ENCODE data around the gene ARHGAP5.
"Not testable (repeated sequence)": the region's sequence is repeated elsewhere in the genome, so short reads cannot be mapped to it uniquely, and the experiment has no call there.

Gene ARHGAP5

GRCh38 chr14:32110548-32110896 is 33.4 kb downstream of the ARHGAP5 start:
- DNase-seq: no peak

GRCh38 chr14:32121536-32121935 is 44.4 kb downstream of the ARHGAP5 start:
- no peak for DNase-seq

GRCh38 chr14:32121948-32122347 is 44.8 kb downstream of the ARHGAP5 start:
- no peak for DNase-seq

- not testable (repeated sequence) for DNase-seq
These were observed 50.0 kb downstream of the ARHGAP5 start for GRCh38 chr14:32126899-32127730.

- DNase-seq: not testable (repeated sequence)
These were observed 50.9 kb downstream of the ARHGAP5 start for GRCh38 chr14:32127731-32128654.

GRCh38 chr14:32128703-32129102 is 51.6 kb downstream of the ARHGAP5 start:
- DNase-seq: no peak

GRCh38 chr14:32129124-32129523 is 52.0 kb downstream of the ARHGAP5 start:
- no peak for DNase-seq

GRCh38 chr14:32131689-32132088 is 54.6 kb downstream of the ARHGAP5 start:
- DNase-seq: not testable (repeated sequence)

- no peak for DNase-seq
These were observed 57.5 kb downstream of the ARHGAP5 start for GRCh38 chr14:32134448-32135097.

GRCh38 chr14:32136027-32136825 is 59.1 kb downstream of the ARHGAP5 start:
- no peak for DNase-seq

- no peak for DNase-seq
These were observed 60.2 kb downstream of the ARHGAP5 start for GRCh38 chr14:32137313-32137712.

GRCh38 chr14:32137892-32138291 is 60.8 kb downstream of the ARHGAP5 start:
- no peak for DNase-seq

- no peak for DNase-seq
These were observed 65.2 kb downstream of the ARHGAP5 start for GRCh38 chr14:32142341-32142740.

- no peak for DNase-seq
These were observed 65.8 kb downstream of the ARHGAP5 start for GRCh38 chr14:32142754-32143437.

- no peak for DNase-seq
These were observed 73.3 kb downstream of the ARHGAP5 start for GRCh38 chr14:32150392-32150791.

GRCh38 chr14:32166029-32166428 is 88.9 kb downstream of the ARHGAP5 start:
- DNase-seq: no peak

GRCh38 chr14:32166924-32167323 is 89.8 kb downstream of the ARHGAP5 start:
- no peak for DNase-seq

- DNase-seq: no peak
These were observed 90.8 kb downstream of the ARHGAP5 start for GRCh38 chr14:32167907-32168306.

- no peak for DNase-seq
These were observed 92.1 kb downstream of the ARHGAP5 start for GRCh38 chr14:32169191-32169590.

GRCh38 chr14:32171469-32171868 is 94.4 kb downstream of the ARHGAP5 start:
- DNase-seq: no peak

GRCh38 chr14:32183151-32184058 is 106.3 kb downstream of the ARHGAP5 start:
- no peak for DNase-seq

Measured in SHP77 (cell line).